Femur (tissue), 1 donor: ENCODE data around the gene MAIP1.

Experiments
- DNase-seq: peaks from one replicate; pipeline ENCODE4 v3.0.0-alpha.2; 2017

Gene MAIP1

GRCh38 chr2:199994371-199994770 is 39.0 kb downstream of the MAIP1 start:
- DNase-seq = no peak

- no peak for DNase-seq
These were observed 39.5 kb downstream of the MAIP1 start for GRCh38 chr2:199994896-199995295.

GRCh38 chr2:199997296-199997695 is 41.9 kb downstream of the MAIP1 start:
- no peak for DNase-seq

- DNase-seq = no peak
These were observed 43.8 kb downstream of the MAIP1 start for GRCh38 chr2:199999166-199999565.

- no peak for DNase-seq
These were observed 45.2 kb downstream of the MAIP1 start for GRCh38 chr2:200000444-200001163.

- DNase-seq = no peak
These were observed 48.1 kb downstream of the MAIP1 start for GRCh38 chr2:200003444-200003843.

GRCh38 chr2:200005675-200006074 is 50.3 kb downstream of the MAIP1 start:
- DNase-seq = no peak

GRCh38 chr2:200007306-200007705 is 51.9 kb downstream of the MAIP1 start:
- no peak for DNase-seq

GRCh38 chr2:200012401-200012800 is 57.0 kb downstream of the MAIP1 start:
- no peak for DNase-seq
